ENCODE results near the gene SLC39A10.
"Not testable (repeated sequence)": the region's sequence is repeated elsewhere in the genome, so short reads cannot be mapped to it uniquely, and the experiment has no call there.

DNA sequence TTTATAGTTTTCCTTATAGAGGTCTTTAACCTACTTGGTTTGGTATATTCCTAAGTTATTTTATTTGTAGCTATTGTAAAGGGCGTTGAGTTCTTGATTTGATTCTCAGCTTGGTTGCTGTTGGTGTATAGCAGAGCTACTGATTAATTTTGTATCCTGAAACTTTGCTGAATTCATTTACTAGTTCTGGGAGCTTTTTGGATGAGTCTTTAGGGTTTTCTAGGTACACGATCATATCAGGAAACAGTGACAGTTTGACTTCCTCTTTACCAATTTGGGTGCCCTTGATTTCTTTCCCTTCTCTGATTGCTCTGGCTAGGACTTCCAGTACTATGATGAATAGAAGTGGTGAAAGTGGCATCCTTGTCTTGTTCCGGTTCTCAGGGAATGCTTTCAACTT lies 35.5 kb downstream of the SLC39A10 start:
- TF ChIP-seq, protein P1, sequence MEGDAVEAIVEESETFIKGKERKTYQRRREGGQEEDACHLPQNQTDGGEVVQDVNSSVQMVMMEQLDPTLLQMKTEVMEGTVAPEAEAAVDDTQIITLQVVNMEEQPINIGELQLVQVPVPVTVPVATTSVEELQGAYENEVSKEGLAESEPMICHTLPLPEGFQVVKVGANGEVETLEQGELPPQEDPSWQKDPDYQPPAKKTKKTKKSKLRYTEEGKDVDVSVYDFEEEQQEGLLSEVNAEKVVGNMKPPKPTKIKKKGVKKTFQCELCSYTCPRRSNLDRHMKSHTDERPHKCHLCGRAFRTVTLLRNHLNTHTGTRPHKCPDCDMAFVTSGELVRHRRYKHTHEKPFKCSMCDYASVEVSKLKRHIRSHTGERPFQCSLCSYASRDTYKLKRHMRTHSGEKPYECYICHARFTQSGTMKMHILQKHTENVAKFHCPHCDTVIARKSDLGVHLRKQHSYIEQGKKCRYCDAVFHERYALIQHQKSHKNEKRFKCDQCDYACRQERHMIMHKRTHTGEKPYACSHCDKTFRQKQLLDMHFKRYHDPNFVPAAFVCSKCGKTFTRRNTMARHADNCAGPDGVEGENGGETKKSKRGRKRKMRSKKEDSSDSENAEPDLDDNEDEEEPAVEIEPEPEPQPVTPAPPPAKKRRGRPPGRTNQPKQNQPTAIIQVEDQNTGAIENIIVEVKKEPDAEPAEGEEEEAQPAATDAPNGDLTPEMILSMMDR (IDR thresholded peaks at IDR 0.05), result not testable (repeated sequence)
- TF ChIP-seq ZFX (IDR thresholded peaks at IDR 0.05; ENCODE audit: borderline replicate concordance), result not testable (repeated sequence)
